GM18951 (cell line): ENCODE measurements around the gene RIPK3.
"Not testable (repeated sequence)": the region's sequence is repeated elsewhere in the genome, so short reads cannot be mapped to it uniquely, and the experiment has no call there.

Experiments
- POLR2A ChIP-seq: IDR thresholded peaks from 4 replicates; pipeline ENCODE4 v1.6.1; 2011; ENCODE audit warnings: mild to moderate bottlenecking; ENCODE audit not compliant: insufficient read length, insufficient read depth; ENCODE audit errors: extremely low read depth
- in situ Hi-C: fragments of 300-500 bp; cut with MboI; formaldehyde crosslinking; loops from one replicate; pipeline ENCODE4 v1.12.0; 2022; ENCODE audit warnings: low sequenced_read_pairs, mixed read lengths, inconsistent platforms; ENCODE audit not compliant: unreplicated experiment

Gene RIPK3

DNA sequence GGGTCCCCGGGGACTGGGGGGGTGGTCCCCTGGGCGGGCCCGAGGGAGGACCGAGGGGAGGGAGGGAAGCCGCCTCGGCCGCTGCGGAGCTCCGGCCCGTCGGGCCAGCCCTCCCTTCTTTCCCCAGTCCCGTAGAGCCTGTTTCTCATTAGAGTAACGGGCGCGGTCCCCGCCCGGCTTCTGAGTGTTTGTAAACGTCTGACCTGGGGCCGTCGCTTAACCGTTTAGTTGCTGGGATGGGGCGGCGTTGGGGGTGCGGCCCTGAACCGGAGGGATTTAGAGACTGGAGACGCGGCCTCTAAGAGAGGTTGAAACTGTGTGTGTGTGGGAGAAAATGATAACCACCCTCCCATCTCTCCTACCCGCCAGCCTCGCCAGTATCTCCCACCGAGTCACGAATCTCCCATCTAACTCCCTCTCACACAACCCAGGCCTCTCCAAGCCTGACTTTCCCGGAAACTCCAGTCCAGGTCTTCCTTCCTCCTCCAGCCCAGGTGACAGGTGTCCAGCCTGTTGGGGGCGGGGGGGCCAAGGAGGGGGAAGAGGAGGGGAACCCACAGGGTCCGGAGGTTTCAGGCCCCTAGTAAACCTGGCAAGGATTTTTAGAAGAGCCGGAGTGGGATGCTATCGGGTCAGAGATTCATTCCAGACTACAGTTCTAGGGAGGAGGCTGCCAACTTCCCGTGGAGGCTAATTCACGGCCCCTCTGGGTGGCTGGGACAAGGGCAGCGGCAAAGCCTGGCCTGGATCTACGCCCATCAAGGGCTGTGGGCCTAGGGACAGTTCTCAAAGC lies 27.1 kb upstream of the RIPK3 start:
- in situ Hi-C loops, result no loop called here
- TF ChIP-seq POLR2A, result peak; percentile 50

DNA sequence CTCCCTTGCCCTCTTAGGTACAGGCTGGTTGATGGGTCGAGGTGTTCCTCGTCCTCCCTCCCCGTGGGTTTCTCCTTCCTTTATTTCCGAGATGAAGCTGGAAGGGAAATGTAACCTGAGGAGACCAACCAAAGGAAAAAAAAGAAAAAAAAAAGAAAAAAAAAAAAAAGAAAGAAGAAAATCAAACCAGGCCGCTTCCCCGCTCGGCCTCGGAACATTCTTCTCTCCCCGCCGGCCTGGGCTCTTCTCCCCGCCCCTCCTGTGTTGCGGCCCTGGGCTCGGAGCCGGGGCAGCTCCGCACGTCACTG lies 26.6 kb upstream of the RIPK3 start:
- in situ Hi-C loops, result no loop called here
- TF ChIP-seq POLR2A, result no peak

DNA sequence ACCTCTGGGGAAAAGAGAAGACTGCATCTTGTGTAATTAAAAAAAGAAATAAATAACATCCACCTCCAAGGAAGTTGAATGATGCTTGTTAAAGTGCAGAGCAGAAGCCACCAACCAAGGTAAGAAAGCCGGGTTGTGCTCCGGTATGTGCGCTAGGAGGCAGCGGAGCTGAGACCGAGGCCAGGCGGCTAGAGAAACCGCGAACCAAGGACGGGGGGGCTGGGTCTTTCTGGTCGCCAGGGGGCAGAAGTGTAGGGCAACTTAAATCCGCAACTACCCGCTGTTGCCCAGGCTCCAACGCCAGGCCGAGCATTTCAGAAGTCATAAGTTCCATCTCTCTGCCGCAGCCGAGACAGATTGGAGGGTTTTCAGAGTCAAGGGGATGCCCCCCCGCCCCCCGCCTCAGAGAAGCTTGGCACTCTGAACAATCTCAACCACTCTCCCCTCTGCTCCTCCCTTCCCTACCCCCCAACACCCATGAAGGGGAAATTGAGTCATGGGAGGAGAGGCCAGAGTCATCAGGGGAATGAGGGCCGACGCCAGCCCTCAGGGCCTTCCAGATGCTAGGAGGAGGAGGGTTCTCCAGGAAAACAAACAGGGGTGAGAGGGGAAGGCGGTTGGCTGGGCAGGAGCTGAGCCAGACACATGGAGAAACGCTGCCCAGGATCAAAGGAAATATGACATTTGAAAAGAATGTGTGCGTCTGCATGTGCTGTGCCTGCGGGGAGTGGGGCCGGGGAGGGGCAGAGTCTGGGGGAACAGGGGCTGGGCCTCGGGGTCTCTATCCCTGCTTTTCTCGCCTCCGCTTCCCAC lies 26.0 kb upstream of the RIPK3 start:
- TF ChIP-seq POLR2A, result no peak
- in situ Hi-C loops, result no loop called here

DNA sequence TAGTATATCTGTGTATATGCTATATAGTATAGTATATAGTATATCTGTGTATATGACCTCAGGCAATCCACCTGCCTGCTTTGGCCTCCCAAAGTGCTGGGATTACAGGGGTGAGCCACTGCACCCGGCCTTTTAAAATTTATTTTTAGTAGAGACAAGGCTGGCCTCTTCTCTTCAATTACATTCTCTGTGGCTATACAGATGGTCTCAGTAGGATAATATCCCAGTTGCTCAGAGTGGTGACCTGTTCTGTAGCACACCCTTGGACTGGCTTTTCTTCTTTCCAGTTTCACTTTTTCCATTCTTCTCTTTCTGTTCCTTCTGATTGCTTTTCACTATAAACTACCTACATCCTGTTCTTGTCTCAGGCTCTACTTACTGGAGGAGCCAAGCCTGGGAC lies 25.1 kb upstream of the RIPK3 start:
- no peak for TF ChIP-seq POLR2A
- in situ Hi-C loops, result no loop called here

DNA sequence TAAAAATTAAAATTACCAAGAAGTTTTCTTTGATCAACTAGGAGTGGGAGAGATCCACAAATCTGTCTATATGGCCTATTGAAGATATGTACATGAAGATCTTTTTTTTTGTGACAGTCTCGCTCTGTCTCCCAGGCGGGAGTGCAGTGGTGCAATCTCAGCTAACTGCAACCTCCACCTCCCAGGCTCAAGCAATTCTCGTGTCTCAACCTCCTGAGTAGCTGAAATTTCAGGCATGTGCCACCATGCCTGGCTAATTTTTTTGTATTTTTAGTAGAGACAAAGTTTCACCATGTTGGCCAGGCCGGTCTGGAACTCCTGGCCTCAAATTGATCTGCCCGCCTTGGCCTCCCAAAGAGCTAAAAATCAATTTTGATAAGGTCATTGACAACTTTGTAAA lies 23.6 kb upstream of the RIPK3 start:
- in situ Hi-C loops, result no loop called here

DNA sequence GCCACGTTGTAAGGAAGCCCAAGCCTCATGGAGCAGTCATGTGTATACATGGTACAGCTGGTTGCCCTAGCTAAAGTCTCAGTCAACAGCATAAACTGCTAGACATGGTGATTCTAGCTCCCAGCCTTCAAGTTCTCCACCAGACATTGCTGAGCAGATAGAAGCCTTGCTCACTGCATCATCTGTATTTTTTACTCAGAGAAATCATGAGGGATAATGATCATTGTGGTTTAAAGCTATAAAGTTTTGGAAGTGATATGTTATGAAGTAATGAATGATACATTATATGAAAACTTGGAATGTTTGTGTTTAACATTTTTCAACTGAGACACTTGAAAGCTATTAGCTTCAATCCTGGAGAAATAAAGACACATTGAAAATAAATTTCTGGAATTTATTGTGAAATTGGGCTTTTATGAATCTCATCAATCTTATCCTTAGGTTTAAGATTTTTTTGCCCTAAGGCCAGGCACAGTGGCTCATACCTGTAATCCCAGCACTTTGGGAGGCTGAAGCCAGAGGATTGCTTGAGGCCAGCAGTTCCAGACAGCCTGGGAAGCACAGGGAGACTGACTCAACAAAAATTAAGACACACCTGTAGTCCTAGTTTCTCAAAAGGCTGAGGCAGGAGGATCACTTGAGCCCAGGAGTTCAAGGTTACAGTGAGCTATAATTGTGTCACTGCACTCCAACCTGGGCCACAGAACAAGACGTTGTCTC lies 22.6 kb upstream of the RIPK3 start:
- in situ Hi-C loops, result no loop called here
- no peak for TF ChIP-seq POLR2A

More for the DNA sequence above, 23.6 kb upstream of the RIPK3 start:
- no peak for TF ChIP-seq POLR2A

DNA sequence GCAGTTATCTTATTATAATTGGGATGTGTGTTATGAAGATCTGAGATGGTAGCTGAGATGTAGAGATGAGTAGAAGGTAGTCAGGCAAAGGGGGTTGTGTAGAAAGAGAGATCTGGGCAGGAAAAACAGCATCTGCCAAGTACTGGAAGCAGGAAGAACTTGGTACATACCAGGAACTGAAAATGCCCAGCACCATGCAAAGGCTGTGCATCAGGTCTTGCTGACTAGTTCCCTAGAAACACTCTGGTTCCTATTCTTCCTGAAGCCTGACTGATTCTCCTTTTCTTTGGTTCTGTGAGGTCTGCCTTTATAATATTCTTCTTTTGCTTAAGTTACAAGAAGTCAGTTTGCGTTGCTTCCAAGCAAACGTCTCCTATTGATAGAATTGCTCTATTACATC lies 21.5 kb upstream of the RIPK3 start:
- in situ Hi-C loops, result no loop called here
- TF ChIP-seq POLR2A, result no peak

DNA sequence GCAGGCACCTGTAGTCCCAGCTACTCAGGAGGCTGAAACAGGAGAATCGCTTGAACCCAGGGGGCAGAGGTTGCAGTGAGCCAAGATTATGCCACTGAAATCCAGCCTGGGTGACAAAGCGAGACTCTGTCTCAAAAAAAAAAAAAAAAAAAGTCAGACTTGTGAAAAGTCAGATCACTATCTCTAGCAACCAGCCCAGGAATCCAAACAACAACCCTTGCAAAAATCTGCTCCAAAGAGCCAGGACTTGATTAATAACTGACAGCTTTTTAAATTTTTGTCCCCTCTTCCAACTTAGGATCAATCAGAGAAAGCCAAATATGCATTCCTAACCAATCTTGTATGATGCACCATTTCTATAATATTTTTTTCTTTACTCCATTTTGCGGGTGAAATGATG lies 20.5 kb upstream of the RIPK3 start:
- TF ChIP-seq POLR2A, result no peak

DNA sequence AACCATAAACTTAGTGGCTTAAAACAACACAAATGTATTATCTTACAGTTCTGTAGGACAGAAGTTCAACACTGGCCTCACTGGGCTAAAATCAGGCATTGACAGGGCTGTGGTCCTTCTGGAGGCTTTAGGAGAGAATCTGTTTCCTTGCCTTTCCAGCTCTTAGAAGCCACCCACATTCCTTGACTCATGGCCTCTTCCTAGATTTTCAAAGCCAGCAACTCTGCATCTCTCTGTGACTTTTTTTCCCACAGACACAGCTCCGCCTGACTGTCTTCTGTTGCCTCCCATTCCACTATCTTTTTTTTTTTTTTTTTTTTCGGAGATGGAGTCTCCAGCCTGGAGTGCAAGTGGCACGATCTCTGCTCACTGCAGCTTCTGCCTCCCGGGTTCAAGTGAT lies 16.4 kb upstream of the RIPK3 start:
- no peak for TF ChIP-seq POLR2A
- in situ Hi-C loops, result no loop called here

More for the DNA sequence above, 20.5 kb upstream of the RIPK3 start:
- in situ Hi-C loops, result no loop called here

DNA sequence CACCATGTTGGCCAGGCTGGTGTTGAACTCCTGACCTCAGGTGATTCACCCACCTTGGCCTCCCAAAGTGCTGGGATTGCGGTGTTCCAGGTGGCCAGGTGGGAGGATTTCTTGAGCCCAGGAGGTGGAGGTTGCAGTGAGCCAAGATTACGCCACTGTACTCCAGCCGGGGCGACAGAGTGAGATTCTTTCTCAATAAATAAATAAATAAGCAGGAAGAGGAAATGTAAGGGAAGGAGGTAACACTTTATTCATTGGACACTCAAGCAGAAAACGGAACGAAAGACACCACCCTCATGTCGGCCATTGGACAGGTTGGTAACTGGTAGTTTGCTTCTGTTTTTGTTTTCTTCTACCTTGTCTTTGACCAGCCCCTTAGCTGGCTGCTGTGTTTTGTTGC lies 15.2 kb upstream of the RIPK3 start:
- in situ Hi-C loops, result no loop called here
- no peak for TF ChIP-seq POLR2A

DNA sequence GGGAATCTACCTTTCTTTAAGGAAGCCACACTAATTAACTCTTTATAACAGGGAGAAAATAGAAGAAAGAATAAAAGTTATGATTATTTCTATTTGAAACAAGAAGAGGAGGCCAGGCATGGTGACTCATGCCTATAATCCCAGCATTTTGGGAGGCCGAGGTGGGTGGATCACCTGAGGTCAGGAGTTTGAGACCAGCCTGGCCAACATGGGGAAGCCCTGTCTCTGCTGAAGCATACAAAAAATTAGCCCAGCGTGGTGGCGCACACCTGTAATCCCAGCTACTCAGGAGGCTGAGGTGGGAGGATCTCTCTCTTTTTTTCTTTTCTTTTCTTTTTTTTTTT lies 14.7 kb upstream of the RIPK3 start:
- in situ Hi-C loops, result not testable (repeated sequence)

DNA sequence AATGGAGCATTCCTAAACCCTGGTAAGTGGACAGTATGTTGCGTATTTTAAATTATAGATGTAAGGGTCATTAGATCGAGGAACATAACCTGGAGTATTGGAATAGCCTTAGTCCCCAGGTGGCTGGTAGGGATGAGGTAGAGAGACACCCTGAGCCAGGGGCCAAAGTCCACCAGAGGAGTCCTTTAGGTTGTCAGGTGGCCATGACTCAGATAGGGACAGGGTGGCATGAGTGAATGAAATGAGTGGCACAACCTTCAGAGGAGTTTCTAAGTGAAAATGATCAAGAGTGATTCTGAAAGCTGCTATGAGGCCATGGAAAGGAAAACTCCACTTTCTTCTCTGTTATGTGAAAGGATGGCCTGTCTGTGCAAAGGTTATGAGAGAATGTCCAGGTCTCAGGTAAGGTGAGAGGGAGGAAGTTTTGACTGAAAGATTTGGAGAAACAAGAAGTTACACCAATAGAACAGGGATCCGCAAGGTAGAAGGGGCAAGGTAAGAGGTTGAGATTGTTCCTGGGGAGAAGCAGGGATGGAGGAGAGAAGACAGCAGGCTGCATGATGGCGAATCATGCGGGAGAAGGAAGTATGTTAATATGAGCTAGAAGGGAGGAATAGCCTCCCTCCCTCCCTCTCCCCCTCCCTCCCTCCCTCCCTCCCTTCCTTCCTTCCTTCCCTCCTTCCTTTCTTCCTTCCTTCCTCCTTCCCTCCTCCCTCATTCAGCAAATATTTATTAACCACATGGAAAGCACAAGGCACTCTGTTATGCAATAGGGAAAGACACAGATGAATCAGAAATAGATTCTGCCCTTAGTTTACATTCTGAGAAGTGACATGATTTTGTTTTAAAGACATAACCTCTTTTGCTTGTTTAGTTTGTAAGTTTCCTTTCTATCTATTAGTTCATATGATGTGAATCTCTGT lies 14.0 kb upstream of the RIPK3 start:
- in situ Hi-C loops, result no loop called here
- TF ChIP-seq POLR2A, result no peak

DNA sequence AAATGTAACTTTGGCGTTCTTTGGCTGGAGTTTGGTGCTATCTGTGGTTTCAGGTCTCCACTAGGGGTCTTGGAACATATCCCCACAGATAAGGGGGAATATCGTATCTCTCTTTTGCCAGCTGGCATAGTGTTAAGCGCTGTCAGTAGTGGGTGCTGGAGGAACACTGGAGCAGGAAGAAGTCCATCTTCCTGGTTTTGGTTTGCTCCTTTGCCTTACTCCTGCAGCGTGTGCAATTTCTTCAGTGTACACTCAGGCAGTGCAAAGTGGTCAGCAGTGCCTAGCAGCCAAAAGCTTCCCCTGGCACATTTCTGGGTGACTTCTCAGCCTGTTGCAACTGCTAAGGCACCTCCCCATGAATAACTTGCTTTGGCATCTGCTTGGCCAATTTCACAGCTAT lies 11.7 kb upstream of the RIPK3 start:
- in situ Hi-C loops, result no loop called here

More for the DNA sequence above, 11.7 kb upstream of the RIPK3 start:
- no peak for TF ChIP-seq POLR2A
